ENCODE data around the gene PHTF2.

Gene PHTF2

GRCh38 chr7:77942431-77942830, 143.9 kb downstream of the PHTF2 start:
- Histone ChIP-seq H3K9me3 (ENCODE audit: insufficient read depth, low read length, severe bottlenecking) (no peaks in the 10 kb centered on the region), H3K36me3 (ENCODE audit: insufficient read depth, low read length) (peaks cover 16% of the 10 kb centered on the region; the same call in 1 of the 2 replicates), H3K27me3 (ENCODE audit: insufficient read depth, low read length, poor library complexity) (no peaks in the 10 kb centered on the region), H2AFZ (ENCODE audit: low read depth, low read length) (no peak overlapping the region), H3K79me2 (ENCODE audit: insufficient read depth, low read length) (no peaks in the 10 kb centered on the region), H3K4me3 (ENCODE audit: low read depth in 1 of 2, low read length in 2 of 2) (no peak overlapping the region), H3K27ac (ENCODE audit: low read length) (no peak overlapping the region), H3K4me2 (ENCODE audit: insufficient read depth, low read length) (no peak overlapping the region), H3K9ac (ENCODE audit: low read depth, low read length) (no peak overlapping the region), H4K20me1 (ENCODE audit: insufficient read depth, low read length) (no peaks in the 10 kb centered on the region), H3K4me1 (ENCODE audit: insufficient read depth, low read length) (no peaks in the 10 kb centered on the region)
- no peak for TF ChIP-seq CTCF (IDR thresholded peaks at IDR 0.05; ENCODE audit: borderline replicate concordance, extremely low read depth, low read length, poor library complexity, severe bottlenecking)
- no peak for TF ChIP-seq EZH2 (IDR thresholded peaks at IDR 0.05; ENCODE audit: borderline replicate concordance, low read depth, low read length, severe bottlenecking)
- ATAC-seq (ENCODE audit: insufficient read depth, low read depth), result no peak
- DNase-seq, result no peak

- Histone ChIP-seq H3K27ac (ENCODE audit: low read length) (no peak overlapping the region), H4K20me1 (ENCODE audit: insufficient read depth, low read length) (no peaks in the 10 kb centered on the region), H3K27me3 (ENCODE audit: insufficient read depth, low read length, poor library complexity) (no peaks in the 10 kb centered on the region), H3K79me2 (ENCODE audit: insufficient read depth, low read length) (no peaks in the 10 kb centered on the region), H3K9me3 (ENCODE audit: insufficient read depth, low read length, severe bottlenecking) (no peaks in the 10 kb centered on the region), H2AFZ (ENCODE audit: low read depth, low read length) (no peak overlapping the region), H3K9ac (ENCODE audit: low read depth, low read length) (no peak overlapping the region), H3K4me2 (ENCODE audit: insufficient read depth, low read length) (no peak overlapping the region), H3K4me1 (ENCODE audit: insufficient read depth, low read length) (no peaks in the 10 kb centered on the region), H3K36me3 (ENCODE audit: insufficient read depth, low read length) (peaks cover 16% of the 10 kb centered on the region; the same call in 1 of the 2 replicates), H3K4me3 (ENCODE audit: low read depth in 1 of 2, low read length in 2 of 2) (no peak overlapping the region)
- no peak for TF ChIP-seq EZH2 (IDR thresholded peaks at IDR 0.05; ENCODE audit: borderline replicate concordance, low read depth, low read length, severe bottlenecking)
- TF ChIP-seq CTCF (IDR thresholded peaks at IDR 0.05; ENCODE audit: borderline replicate concordance, extremely low read depth, low read length, poor library complexity, severe bottlenecking), result no peak
- no peak for ATAC-seq (ENCODE audit: insufficient read depth, low read depth)
- no peak for DNase-seq
Measured at GRCh38 chr7:77944183-77945182, 145.9 kb downstream of the PHTF2 start.

- Histone ChIP-seq H3K27ac (ENCODE audit: low read length) (no peak overlapping the region), H3K36me3 (ENCODE audit: insufficient read depth, low read length) (peaks cover 4% of the 10 kb centered on the region; the same call in 1 of the 2 replicates), H3K9me3 (ENCODE audit: insufficient read depth, low read length, severe bottlenecking) (no peaks in the 10 kb centered on the region), H2AFZ (ENCODE audit: low read depth, low read length) (no peak overlapping the region), H3K79me2 (ENCODE audit: insufficient read depth, low read length) (no peaks in the 10 kb centered on the region), H3K4me1 (ENCODE audit: insufficient read depth, low read length) (no peaks in the 10 kb centered on the region), H3K9ac (ENCODE audit: low read depth, low read length) (no peak overlapping the region), H4K20me1 (ENCODE audit: insufficient read depth, low read length) (no peaks in the 10 kb centered on the region), H3K27me3 (ENCODE audit: insufficient read depth, low read length, poor library complexity) (no peaks in the 10 kb centered on the region), H3K4me3 (ENCODE audit: low read depth in 1 of 2, low read length in 2 of 2) (no peak overlapping the region), H3K4me2 (ENCODE audit: insufficient read depth, low read length) (no peak overlapping the region)
- no peak for DNase-seq
- no peak for ATAC-seq (ENCODE audit: insufficient read depth, low read depth)
- TF ChIP-seq EZH2 (IDR thresholded peaks at IDR 0.05; ENCODE audit: borderline replicate concordance, low read depth, low read length, severe bottlenecking) (no peak), CTCF (IDR thresholded peaks at IDR 0.05; ENCODE audit: borderline replicate concordance, extremely low read depth, low read length, poor library complexity, severe bottlenecking) (no peak)
Measured at GRCh38 chr7:77950548-77950947, 152.0 kb downstream of the PHTF2 start.

All from DND-41 (cell line).